ENCODE data around the gene INPP5D. TPM values are rescaled to one million over a fixed set of nuclear protein-coding genes. Genes with fewer than 3 reads are reported as not detected.

Gene INPP5D
- total and polyA plus RNA-seq, 2 donors (not counting 3 experiments of a cell fraction or from before 2014, with no cell fraction given) = 13.9 to 46.6 TPM

GRCh38 chr2:233011702-233012131 lies 48.4 kb upstream of the INPP5D start:
- POLR2A ChIA-PET = no interaction called here
- Histone ChIP-seq H3K36me3 (ENCODE audit: control insufficient read depth in 2 of 2, extremely low read depth in 1 of 2, insufficient read depth in 2 of 2, low read length in 2 of 2) (no peaks in the 10 kb centered on the region), H3K4me3 (replicated peaks in 1 of 3; ENCODE audit: insufficient read depth in 1 of 3, low read depth in 1 of 3, low read length in 3 of 3) (no peak overlapping the region), H3K79me2 (ENCODE audit: control insufficient read depth, insufficient read depth, low read length) (no peaks in the 10 kb centered on the region), H3K9ac (replicated peaks; ENCODE audit: extremely low read depth, insufficient read depth, low read length) (no peak overlapping the region), H3K9me3 (replicated peaks; ENCODE audit: control insufficient read depth, insufficient read depth, low read length) (no peaks in the 10 kb centered on the region), H3K4me1 (ENCODE audit: control insufficient read depth, extremely low read depth, insufficient read depth, low read length) (no peaks in the 10 kb centered on the region), H2AFZ (ENCODE audit: low read depth, low read length) (no peak overlapping the region), H3K4me2 (ENCODE audit: insufficient read depth, low read length) (no peak overlapping the region), H3K27ac (ENCODE audit: insufficient read depth, low read depth, low read length) (no peak overlapping the region), H3K27me3 (ENCODE audit: control insufficient read depth in 2 of 2, insufficient read depth in 2 of 2, low read length in 2 of 2) (peaks cover 0 to 3% of the 10 kb centered on the region in 2 experiments), H4K20me1 (replicated peaks; ENCODE audit: control insufficient read depth, extremely low read depth, insufficient read depth, low read length) (no peaks in the 10 kb centered on the region), H3K9me1 (replicated peaks; ENCODE audit: control insufficient read depth, extremely low read depth, insufficient read depth, low read length) (no peaks in the 10 kb centered on the region)
- intact Hi-C loops (cut with micrococcal nuclease) = no loop called here
- no TSS peak for BruUV-seq (replicated peaks)
- FAIRE-seq (no peak), DNase-seq (ENCODE audit: low read depth, low spot score) (no peak)
- TF ChIP-seq FOS (IDR thresholded peaks at IDR 0.05; ENCODE audit: borderline replicate concordance, insufficient read depth, low read length) (no peak), POLR2A (IDR thresholded peaks at IDR 0.05; ENCODE audit: low read depth, low read length) (no peak), MAX (IDR thresholded peaks at IDR 0.05; ENCODE audit: insufficient read depth, insufficient read length) (no peak), JUN (IDR thresholded peaks at IDR 0.05; ENCODE audit: borderline replicate concordance, insufficient read depth, insufficient read length, low read depth) (no peak), MYC (IDR thresholded peaks at IDR 0.05; ENCODE audit: low read depth, low read length) (no peak), CTCF (IDR thresholded peaks at IDR 0.05; ENCODE audit: extremely low read depth in 1 of 2, insufficient read depth in 1 of 2, low read depth in 1 of 2, low read length in 2 of 2) (no peak), EZH2 (IDR thresholded peaks at IDR 0.05; ENCODE audit: borderline replicate concordance, low read depth, low read length, severe bottlenecking) (no peak), GATA2 (IDR thresholded peaks at IDR 0.05; ENCODE audit: insufficient read depth, insufficient read length, low read depth, low read length) (no peak), POLR2AphosphoS5 (IDR thresholded peaks at IDR 0.05; ENCODE audit: insufficient read depth, low read depth, low read length) (no peak)
- CTCF ChIA-PET = interaction anchor here (0.5 to 2.1 kb wide), 3 partner anchors 17 to 647 kb away, joined by 3 to 10 read pairs (median 3); no protein-coding TSS in a partner anchor
- dilution Hi-C loops (cut with MboI; ENCODE audit: extremely low pct_ligation_motif_present, low sequenced_read_pairs) = no loop called here

Data from endothelial cell of umbilical vein (primary cell).